NCI-H1048 (cell line): Measurements from ENCODE around the gene CEP112.
"Not testable (repeated sequence)": the region's sequence is repeated elsewhere in the genome, so short reads cannot be mapped to it uniquely, and the experiment has no call there.

ENCODE experiments used
- DNase-seq: peaks from one replicate; lab custom pipeline; 2025; lab: John Stamatoyannopoulos, UW

Gene CEP112

DNA sequence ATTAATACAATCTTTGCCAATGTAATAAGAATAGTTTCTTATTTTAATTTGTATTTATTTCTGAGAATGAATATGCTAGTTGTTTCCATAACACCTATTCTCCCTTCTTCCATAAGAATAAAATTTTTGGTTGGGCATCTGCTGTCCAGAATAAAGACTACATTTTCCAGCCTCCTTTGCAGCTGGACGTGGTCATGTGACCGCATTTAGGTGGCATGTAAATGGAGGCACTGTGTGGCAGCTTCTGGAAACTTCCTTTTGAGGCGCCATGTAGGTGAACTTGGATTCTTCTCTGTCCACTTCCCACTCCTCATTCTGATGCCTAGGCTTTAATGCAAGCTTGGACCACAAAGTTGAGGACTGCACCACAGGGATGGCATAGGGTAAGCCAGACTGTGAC is 415.0 kb downstream of the CEP112 start:
- no peak for DNase-seq

DNA sequence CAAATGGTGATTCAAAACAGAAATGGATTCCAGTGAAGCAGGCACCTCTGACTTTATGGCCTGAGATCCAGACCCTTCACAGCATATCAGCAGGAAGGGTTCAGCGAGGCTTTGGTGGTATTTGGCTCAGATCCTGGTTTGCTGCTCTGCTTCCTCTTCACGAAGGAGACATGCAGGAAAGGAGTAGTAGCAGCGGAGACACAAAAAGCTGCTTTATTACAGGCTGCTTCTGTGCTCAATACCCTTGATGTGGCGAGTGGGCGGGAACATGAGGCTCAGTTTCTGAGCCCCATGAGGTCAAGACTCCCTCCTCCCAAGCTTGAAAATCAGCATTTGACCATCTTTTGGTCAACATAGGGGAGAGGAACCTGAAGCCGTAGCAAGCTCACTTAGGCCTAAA is 417.1 kb downstream of the CEP112 start:
- no peak for DNase-seq

DNA sequence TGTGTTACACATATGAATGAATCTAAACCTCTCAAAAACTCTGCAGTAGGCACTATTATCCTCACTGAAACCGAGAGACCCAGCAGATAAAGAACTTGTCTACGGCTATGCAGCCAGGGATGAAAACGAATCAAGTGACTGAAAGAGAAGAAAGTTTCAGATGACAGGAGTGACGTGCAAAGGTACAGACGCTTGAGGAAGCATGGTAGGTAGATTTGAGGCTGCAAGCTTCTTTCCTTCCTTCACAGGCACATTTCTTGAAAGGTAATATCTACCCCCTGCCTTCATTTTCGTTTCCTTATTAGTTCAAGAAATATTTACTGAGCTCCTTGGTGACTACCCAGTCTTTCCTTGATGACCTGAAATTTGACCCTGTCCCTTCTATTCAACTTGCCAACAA is 418.9 kb downstream of the CEP112 start:
- DNase-seq = no peak

DNA sequence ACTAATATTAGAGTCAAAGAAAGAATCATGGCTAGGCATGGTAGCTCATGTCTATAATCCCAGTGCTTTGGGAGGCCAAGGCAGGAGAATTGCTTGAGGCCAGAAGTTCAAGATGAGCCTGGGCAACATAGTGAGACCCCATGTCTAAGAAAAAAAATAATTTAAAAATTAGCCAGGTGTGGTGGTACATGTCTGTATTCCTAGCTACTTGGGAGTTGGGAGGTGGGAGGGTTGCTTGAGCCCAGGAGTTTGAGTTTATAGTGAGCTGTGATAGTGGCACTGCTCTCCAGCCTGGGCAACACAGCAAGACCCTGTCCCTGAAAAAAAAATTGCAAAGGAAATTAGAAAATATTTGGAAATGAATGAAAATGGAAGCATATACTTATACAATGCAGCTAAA is 420.2 kb downstream of the CEP112 start:
- DNase-seq = no peak

DNA sequence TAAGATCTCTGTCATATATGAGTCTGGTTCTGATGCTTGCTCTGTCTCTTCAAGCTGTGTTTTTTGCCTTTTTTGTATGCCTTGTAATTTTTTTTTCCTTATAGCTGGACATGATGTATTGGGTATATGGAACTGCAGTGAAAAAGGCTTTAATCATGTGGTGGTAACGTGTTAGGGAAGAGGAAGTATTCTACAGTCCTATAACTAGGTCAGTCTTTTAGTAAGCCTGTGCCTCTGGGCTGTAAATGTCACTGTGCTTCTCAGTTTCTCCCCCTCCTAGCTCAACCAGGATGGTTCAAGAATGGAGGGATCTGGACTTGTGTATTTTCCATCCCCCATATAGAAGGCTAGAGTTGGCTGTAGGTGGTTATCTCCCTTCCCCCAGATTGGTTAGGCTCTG is 428.1 kb downstream of the CEP112 start:
- no peak for DNase-seq

DNA sequence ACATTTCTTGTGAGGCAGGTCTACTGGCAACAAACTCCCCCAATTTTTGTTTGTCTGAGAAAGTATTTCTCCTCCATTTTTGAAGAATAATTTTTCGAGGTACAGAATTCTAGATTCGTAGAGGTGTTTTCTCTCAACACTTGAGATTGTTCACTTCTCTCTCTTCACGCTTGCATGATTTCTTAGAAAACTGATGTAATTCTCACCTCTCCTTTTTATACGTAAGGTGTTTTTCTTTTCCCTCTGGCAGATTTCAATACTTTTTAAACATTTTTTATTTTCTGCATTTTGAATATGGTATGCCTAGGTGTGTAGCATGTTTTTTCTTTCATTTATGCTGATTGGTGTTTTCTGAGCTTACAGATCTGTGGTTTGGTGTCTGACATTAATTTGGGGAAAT is 429.0 kb downstream of the CEP112 start:
- DNase-seq = no peak

DNA sequence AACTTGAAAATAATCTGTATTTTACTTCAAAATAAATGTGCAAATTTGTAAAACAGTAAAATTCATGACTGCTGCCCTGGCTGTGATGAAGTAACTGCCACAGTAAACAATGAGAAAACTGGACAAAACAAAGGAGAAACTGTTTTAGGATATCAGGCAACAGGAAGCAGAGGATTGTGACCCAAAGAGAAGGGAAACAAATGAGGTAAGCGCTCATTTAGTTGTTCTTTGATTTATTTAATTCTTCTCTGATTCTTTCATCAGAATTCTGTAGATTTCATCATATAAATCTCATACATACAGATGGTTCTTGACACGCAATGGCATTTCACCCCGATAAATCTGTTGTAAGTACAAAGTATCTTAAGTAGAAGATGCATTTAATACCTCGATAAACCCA is 432.4 kb downstream of the CEP112 start:
- DNase-seq = no peak

DNA sequence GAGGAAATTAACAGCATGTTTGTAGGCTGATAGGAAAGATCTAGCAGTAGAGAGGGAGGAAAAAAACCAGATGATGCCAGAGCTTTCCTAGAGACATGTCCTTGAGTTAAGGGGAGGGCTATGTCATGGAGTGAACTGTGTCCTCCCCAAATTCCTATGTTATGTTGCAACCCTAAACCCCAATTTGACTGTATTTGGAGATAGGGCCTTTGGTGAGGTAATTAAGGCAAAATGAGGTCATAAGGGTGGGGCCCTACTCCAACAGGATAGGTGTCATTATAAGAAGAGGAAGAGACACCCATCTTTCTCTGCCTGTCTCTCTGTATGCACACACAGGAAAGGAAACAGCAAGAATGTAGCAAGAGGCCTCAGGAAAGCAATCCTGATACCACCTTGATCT is 435.2 kb downstream of the CEP112 start:
- DNase-seq = no peak

DNA sequence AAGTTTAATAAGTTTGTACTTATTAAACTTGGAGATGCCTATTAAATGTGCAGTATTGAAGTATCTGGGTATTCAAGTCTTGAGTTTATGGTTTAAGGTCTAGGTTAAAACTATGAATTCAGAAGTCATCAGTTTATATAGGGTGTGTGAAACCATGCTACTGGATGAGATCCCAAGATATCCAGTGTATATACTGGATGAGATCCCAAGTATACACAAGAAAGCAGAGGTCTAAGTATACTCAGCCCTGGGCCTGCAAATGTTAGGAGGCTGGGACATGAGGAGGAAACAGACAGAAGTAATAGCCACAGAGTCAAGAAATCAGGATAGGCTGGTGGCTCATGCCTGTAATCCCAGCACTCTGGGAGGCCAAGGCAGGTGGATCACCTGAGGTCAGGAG is 436.1 kb downstream of the CEP112 start:
- no peak for DNase-seq

DNA sequence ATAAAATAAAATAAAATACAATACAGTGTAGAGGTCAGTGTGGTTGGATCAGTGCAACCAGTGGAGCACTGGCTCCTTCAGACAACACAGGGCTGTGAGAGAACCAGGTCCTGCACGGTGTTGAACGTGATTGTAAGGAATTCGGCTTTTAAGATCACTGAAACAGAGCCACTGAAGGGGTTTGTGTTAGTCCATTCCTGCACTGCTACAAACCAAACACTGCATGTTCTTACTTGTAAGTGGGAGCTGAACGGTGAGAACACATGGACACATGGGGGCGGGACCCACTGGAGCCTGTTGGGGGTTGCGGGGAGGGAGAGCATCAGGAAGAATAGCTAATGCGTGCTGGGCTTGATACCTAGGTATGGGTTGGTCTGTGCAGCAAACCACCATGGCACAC is 437.3 kb downstream of the CEP112 start:
- no peak for DNase-seq

DNA sequence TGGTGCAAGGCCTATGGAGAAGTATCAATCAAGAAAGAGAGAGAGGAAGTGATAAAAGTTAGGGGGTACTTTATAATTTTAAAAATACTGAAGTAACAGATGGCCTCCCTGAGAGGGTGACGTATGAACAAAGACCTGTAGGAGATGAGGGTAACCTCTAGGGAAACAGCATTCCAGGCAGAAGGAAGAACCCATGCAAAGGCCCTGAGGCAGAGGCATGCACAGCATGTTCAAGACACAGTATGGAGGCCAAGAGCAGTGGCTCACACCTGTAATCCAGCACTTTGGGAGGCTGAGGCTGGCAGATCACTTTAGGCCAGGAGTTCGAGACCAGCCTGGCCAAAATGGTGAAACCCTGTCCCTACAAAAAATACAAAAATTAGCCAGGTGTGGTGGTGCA is 437.9 kb downstream of the CEP112 start:
- no peak for DNase-seq

DNA sequence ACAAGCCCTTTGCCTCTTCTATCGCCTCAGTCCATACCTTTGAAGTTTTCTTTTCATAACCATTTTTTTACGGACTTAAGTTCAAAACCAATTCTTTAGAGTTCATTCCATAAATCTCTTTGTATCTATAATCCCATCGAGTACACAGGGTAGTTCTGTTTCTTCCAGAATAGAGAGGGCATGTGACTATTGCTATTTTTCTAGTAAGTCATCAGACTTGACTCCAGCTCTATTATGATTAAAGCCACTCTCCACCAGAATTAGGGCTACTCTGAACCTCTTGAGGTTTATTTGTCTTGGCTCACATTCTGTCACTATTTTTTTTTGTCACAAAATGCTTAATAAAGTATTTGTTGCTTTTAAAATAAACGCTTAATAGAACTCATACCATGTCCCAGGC is 438.6 kb downstream of the CEP112 start:
- DNase-seq = no peak

DNA sequence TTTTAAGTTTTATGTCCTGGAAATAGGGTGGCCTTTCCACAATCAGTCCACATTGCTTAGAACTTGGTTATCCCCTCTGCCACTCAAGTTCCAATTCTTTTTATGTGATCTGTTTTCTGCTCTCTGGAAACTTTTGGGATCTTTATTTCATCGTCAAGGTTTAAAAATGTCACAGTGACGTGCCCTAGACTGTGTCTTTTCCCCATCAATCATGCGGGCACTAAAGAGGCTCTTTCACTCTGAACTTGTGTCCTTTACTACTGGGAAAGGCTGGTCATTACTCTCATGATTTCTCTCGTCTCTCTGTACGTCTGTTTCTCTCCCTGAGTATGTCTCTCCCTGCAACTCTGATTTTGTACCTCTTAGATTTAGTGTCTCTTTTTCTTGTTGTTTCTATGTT is 440.7 kb downstream of the CEP112 start:
- DNase-seq = no peak

DNA sequence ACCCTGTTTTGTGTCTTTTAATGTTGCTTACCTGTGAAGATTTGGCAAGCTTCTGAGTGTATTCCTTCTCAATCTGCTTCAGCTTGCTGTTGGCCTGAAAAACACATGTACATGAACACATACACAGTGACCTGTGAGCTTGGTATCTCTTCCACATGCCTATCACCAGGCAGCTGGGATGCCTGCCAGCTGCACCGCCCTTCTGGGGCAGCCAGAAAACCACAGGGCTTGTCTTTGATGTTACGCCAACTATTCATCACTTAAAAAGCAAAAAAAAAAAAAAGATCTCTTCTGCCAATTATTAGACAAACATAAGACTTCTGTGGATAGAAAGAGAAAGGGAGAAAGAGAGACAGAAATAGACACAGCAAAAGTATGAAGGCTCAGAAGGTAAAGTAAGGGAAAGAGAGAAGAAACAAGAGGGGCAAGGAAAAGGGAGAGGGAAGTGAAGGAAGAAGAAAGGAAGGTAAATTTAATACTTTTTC is 441.3 kb downstream of the CEP112 start:
- DNase-seq = no peak

DNA sequence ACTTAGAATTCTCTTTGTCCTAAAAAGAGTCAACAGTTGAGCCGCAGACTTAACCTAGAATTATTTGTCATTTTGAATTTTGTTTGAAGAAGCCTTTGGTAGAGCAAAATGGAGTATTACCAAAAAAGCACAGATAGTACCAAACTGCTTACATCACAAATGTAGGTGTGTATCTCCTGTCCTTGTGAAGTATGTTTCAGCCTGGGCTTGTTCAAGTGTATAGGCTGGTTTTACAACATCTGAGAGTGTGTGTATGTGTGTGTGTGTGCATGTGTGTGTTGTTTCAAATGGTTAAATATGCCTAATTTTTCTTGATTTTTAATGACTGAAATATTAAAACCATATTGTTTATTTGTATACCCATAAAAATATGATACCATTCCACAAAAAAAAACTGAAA is 441.8 kb downstream of the CEP112 start:
- no peak for DNase-seq

DNA sequence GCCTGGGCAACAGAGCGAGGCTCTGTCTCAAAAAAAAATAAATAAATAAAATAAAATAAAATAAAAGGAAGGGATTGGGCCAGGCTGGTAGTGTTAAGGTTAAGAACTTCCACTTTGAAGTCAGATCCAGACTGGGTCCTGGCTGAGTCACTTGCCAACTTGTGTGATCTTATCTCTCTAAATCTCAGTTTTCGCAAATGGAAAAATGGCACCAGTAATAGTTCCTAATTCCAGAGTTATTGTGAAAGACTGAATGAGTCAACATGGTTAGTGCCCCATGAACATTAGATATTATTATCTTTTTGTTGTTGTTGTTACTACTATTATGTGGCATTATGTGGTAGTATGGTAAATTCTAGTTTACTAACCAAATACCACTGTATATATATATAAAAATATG is 442.5 kb downstream of the CEP112 start:
- DNase-seq = no peak

DNA sequence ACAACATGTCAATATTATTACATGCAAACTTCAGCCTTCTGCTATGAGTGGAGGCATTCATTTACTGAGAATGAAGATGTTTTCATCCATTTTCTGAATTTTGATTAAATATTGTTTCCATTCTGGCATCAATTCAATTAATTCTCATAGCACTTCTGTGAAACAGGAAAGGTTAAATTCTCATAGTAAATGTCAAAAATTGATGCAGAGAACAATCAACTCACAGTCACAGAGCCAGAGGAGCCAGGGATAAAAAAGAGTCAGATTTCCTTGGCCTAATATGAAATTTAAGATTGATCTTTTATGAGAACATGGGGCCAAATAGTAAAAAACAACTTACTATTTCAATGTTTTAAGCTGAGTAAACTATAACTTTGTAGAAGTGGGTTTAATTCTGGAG is 446.7 kb downstream of the CEP112 start:
- no peak for DNase-seq

DNA sequence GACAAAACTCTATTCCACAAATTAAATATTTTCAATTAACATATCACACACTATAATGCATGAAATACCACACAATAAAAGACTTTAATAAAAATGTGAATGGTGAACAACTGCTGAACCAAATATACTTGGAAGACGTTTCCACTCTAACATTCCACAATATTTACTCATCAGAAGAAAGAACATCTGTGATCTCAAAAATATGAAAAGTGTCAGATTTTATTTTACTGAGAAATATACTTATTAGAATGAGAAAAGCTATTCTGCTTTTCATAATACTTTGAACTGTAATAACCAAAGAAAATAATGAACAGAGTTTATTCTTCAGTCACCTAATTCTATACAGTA is 448.7 kb downstream of the CEP112 start:
- DNase-seq = no peak

DNA sequence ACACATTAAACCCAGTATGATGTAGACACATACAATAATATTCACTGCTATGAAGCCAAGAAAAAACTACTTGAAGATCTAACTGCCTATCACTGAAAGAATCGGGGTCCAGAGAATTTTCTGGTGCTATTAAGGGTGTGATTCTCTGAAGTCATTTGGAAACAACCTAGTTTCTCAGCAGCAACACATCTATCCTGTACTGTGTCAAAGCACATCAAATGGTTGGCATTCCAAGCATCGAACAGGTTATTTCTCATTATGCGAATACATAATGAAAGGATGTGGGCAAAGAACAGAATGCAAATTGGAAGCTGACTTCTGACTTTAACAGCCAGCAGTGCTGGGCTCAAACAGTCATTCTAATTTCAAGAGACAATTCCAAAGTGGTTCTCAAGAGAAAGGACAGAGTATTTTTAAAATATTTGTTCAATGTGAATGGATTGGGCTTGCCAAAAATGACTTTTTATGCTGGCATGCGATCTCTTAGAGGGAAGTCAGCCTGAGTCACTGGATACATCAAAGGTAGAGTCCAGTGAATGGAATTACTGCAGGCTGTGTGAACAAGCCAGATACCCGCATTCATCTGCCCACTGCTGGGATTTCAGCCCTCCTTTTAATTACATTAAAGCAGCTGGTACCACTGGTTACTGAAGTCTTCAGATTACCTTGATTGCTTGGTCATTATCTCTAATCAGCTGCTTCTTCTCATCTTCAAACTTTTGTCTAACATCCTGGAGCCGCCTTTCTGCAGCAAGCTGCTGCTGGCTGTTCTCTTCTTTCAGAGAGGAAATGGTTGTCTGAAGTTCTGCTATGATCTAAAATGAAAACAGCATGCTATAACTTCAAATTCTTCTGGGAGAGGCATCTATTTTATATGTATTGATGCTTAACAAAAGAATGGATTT is 449.3 kb downstream of the CEP112 start:
- no peak for DNase-seq

DNA sequence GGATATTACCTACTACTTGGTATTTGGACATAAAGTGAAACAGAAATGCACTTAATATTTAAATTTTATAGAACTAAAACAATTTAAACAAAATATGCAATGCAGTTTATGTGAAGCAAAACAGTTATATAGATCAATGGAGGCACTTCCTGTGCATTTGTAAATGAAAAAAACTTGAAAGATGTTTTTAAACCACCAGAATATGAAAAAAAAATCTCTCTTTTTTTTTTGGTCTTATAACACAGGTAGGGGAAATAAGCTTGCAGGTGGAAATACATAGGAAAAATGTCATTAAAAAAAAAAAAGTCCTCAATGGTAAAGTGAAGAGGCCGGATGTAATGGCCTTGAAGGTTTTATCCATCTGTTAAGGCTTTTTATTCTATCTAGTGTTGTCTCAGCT is 450.2 kb downstream of the CEP112 start:
- no peak for DNase-seq

DNA sequence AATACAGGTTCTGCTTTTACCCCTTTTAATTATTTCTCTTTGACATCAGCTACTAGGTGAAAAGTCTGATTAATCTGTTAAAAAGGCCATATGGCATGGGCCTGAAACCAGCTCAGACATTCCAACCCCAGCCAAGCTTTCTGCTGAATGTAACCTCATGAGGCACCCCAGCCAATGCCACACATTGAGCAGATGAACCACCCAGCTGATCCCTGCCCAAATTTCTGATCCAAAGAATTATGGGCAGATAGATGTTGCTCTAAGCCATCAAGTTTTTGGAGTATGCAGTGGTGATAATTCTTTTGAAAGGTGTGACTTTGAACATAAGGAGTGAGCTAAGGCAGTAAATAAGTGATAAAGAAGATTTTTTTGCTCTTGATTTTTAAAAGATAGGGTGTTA is 452.9 kb downstream of the CEP112 start:
- no peak for DNase-seq

DNA sequence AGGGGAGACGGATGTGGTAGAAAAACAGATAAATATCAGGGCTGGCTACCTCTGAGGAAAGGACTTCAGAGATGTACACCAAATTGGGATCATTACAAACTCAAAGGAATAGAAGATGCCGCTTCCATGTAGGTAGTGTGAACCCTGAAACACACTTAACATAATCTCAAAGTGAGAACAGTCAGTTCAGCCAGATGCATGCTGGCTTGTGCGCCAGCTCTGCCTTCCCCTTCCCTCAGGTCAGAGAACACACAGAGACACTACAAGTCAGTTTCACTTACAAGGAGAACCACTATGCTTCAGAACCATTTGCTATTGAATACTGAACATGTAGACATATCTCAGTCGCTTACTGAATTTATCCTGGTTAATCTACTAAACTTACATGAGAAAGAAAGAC is 454.5 kb downstream of the CEP112 start:
- no peak for DNase-seq

DNA sequence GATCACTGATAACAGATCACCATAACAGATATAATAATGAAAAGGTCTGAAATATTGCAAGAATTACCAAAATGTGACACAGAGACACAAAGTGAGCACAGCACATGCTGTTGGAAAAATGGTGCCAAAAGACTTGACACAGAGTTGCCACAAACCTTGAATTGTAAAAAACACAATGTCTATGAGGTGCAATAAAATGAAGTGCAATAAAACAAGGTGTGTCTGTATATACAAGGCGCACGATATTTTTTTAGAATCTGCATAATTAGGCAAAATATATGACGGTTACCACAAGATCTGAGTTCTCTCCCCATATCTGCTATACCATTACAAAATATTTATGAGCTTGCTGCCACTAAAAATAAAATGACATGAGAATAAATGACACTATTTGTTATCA is 458.6 kb downstream of the CEP112 start:
- DNase-seq = no peak

DNA sequence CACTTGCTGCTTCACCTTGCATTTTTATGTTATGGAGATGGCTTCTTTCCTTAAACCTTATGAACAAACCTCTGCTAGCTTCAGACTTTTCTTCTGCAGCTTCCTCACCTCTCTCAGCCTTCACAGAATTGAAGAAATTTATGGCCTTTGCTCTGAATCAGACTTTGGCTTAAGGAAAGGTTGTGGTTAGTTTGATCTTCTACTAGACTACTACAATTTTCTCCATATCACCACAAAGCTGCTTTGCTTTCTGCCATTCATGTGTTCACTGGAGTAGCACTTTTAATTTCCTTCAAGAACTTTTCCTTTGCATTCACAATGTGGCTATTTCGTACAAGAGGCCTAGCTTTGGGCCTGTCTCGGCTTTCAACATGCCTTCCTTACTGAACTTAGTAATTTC is 459.3 kb downstream of the CEP112 start:
- DNase-seq = not testable (repeated sequence)
